NB4 (cell line): Measurements from ENCODE around the gene FAM136A.

ENCODE experiments used
- CTCF ChIP-seq: IDR thresholded peaks from one replicate; pipeline ENCODE4 v1.5.1; 2012; ENCODE audit warnings: low read depth, low read length
- MAX ChIP-seq: IDR thresholded peaks from 2 replicates; pipeline ENCODE4 v1.6.1; 2011; ENCODE audit warnings: low read depth, low read length
- MYC ChIP-seq: IDR thresholded peaks from 2 replicates; pipeline ENCODE4 v1.6.1; 2011; ENCODE audit warnings: low read depth, low read length
- POLR2A ChIP-seq: IDR thresholded peaks from 2 replicates; pipeline ENCODE4 v1.6.1; 2011; ENCODE audit warnings: mild to moderate bottlenecking; ENCODE audit not compliant: insufficient read length; ENCODE audit errors: extremely low read depth

- TF ChIP-seq CTCF (no peak), POLR2A (no peak), MAX (no peak), MYC (no peak)
Observed at GRCh38 chr2:70312560-70312959, 10.7 kb upstream of the FAM136A start.
